SK-N-SH (cell line): ENCODE data around the gene CBX7. TPM values are rescaled to one million over a fixed set of nuclear protein-coding genes. Genes with fewer than 3 reads are reported as not detected.

Source experiments
- CTCF ChIA-PET: fragments of 300-600, 350-600 bp; formaldehyde crosslinking; extraction: SDS; loops from one replicate; lab custom pipeline; 2021; lab: Yijun Ruan, JAX
- POLR2A ChIA-PET: fragments of 350-600 bp; sonication (Branson Sonifier 250); formaldehyde crosslinking; extraction: SDS; loops from one replicate; lab custom pipeline; 2020; ENCODE audit warnings: antibody characterized with exemption, inconsistent platforms; lab: Yijun Ruan, JAX
- DNase-seq: peaks from one replicate; pipeline ENCODE4 v3.0.0; 2012
- H2AFZ ChIP-seq: fragments of 200-600 bp; sonication (generic); 2 replicates; pipeline ENCODE4 v1.8.1; 2016; ENCODE audit warnings: antibody characterized with exemption, mild to moderate bottlenecking, low read depth
- H3F3A ChIP-seq: fragments of 200-600 bp; sonication (generic); replicated peaks from 2 replicates; pipeline ENCODE3; 2016; ENCODE audit warnings: antibody characterized with exemption, mild to moderate bottlenecking; ENCODE audit not compliant: insufficient read depth
- H3K27ac ChIP-seq, 2 experiments: fragments of 200-500 bp in 1 of 2; fragments of 200-600 bp in 1 of 2; sonication (Bioruptor generic) in 1 of 2; sonication (generic), shearing (Covaris generic) in 1 of 2; 2 replicates each; pipeline versions ENCODE4 v1.5.1 to v1.6.1; 2014 to 2016; ENCODE audit warnings: low read depth in 2 of 2, inconsistent platforms in 1 of 2, low read length in 1 of 2, mild to moderate bottlenecking in 1 of 2, mixed read lengths in 1 of 2
- H3K27me3 ChIP-seq: fragments of 200-600 bp; sonication (generic), shearing (Covaris generic); 2 replicates; pipeline ENCODE4 v1.6.1; 2016; ENCODE audit warnings: mixed run types; ENCODE audit not compliant: insufficient read depth
- H3K36me3 ChIP-seq, 2 experiments: fragments of 200-500 bp in 1 of 2; fragments of 200-600 bp in 1 of 2; sonication (Bioruptor generic) in 1 of 2; sonication (generic) in 1 of 2; replicated peaks in 1 of 2; 2 replicates each; pipeline versions ENCODE3 to v1.5.1; 2014 to 2016; ENCODE audit warnings: low read length in 1 of 2, mild to moderate bottlenecking in 1 of 2; ENCODE audit not compliant: insufficient read depth in 2 of 2, control insufficient read depth in 1 of 2
- H3K4me1 ChIP-seq, 2 experiments: fragments of 200-500 bp in 1 of 2; fragments of 200-600 bp in 1 of 2; sonication (Bioruptor generic) in 1 of 2; sonication (generic), shearing (Covaris generic) in 1 of 2; 2 replicates each; pipeline versions ENCODE4 v1.5.1 to v1.6.1; 2014 to 2016; ENCODE audit warnings: low read depth in 1 of 2, low read length in 1 of 2, mixed run types in 1 of 2; ENCODE audit not compliant: insufficient read depth in 2 of 2, control insufficient read depth in 1 of 2
- H3K4me2 ChIP-seq: fragments of 200-600 bp; sonication (generic), shearing (Covaris generic); 2 replicates; pipeline ENCODE4 v1.6.1; 2017; ENCODE audit warnings: mixed run types
- H3K4me3 ChIP-seq, 2 experiments: fragments of 200-500 bp in 1 of 2; fragments of 200-600 bp in 1 of 2; sonication (Bioruptor generic) in 1 of 2; sonication (generic), shearing (Covaris generic) in 1 of 2; 2 replicates each; pipeline versions ENCODE4 v1.5.1 to v1.8.1; 2014 to 2016; ENCODE audit warnings: low read depth in 2 of 2, inconsistent platforms in 1 of 2, low read length in 1 of 2, mild to moderate bottlenecking in 1 of 2, mixed read lengths in 1 of 2, moderate library complexity in 1 of 2
- H3K79me2 ChIP-seq: fragments of 200-600 bp; sonication (generic); 2 replicates; pipeline ENCODE4 v1.8.1; 2017; ENCODE audit warnings: mild to moderate bottlenecking; ENCODE audit not compliant: insufficient read depth
- H3K9ac ChIP-seq: fragments of 200-600 bp; sonication (generic); 2 replicates; pipeline ENCODE4 v1.6.1; 2017; ENCODE audit warnings: mixed run types
- H3K9me2 ChIP-seq: fragments of 200-600 bp; sonication (generic); 2 replicates; pipeline ENCODE4 v1.6.1; 2017; ENCODE audit warnings: mixed run types
- H3K9me3 ChIP-seq: fragments of 200-600 bp; sonication (generic); 2 replicates; pipeline ENCODE4 v1.6.1; 2017; ENCODE audit warnings: mixed run types, mild to moderate bottlenecking, moderate library complexity
- H4K20me1 ChIP-seq: fragments of 200-600 bp; sonication (generic); 2 replicates; pipeline ENCODE4 v1.6.1; 2017; ENCODE audit warnings: mild to moderate bottlenecking, mixed run types; ENCODE audit not compliant: insufficient read depth
- CHD2 ChIP-seq: fragments of 150-350 bp; IDR thresholded peaks from 2 replicates; pipeline ENCODE4 v1.6.1; 2018; ENCODE audit warnings: low read length; ENCODE audit not compliant: partially characterized antibody
- EP300 ChIP-seq, 2 experiments: IDR thresholded peaks; 2 replicates each; pipeline versions ENCODE4 v1.4.0 to v1.6.1; 2012; ENCODE audit warnings: borderline replicate concordance in 1 of 2, low read depth in 1 of 2, low read length in 1 of 2
- EZH2phosphoT487 ChIP-seq: fragments of 200-600 bp; sonication (generic); IDR thresholded peaks from 2 replicates; pipeline ENCODE4 v1.6.1; 2017; ENCODE audit warnings: low read depth, mixed run types, mild to moderate bottlenecking, antibody characterized with exemption, moderate library complexity, borderline replicate concordance
- FOSL2 ChIP-seq: IDR thresholded peaks from 2 replicates; pipeline ENCODE4 v1.4.0; 2012; ENCODE audit warnings: low read depth, mild to moderate bottlenecking, moderate library complexity, borderline replicate concordance
- GABPA ChIP-seq: IDR thresholded peaks from 2 replicates; pipeline ENCODE4 v1.4.0; 2012; ENCODE audit warnings: low read depth, mild to moderate bottlenecking
- GATA2 ChIP-seq: sonication (generic); formaldehyde crosslinking; IDR thresholded peaks from 2 replicates; pipeline ENCODE4 v1.5.0; 2020; ENCODE audit warnings: mild to moderate bottlenecking, missing genetic modification reagents
- MEF2A ChIP-seq: IDR thresholded peaks from 2 replicates; pipeline ENCODE4 v1.4.0; 2012; ENCODE audit warnings: low read depth, borderline replicate concordance
- MXI1 ChIP-seq: IDR thresholded peaks from 2 replicates; pipeline ENCODE4 v1.6.1; 2012; ENCODE audit warnings: mild to moderate bottlenecking, low read depth, low read length, improper control_type of control experiment
- NRF1 ChIP-seq: IDR thresholded peaks from 2 replicates; pipeline ENCODE4 v1.6.1; 2012; ENCODE audit warnings: low read depth, mild to moderate bottlenecking, low read length
- RAD21 ChIP-seq: IDR thresholded peaks from 2 replicates; pipeline ENCODE4 v1.6.1; 2012; ENCODE audit warnings: mild to moderate bottlenecking, low read length
- RCOR1 ChIP-seq: fragments of 150-350 bp; IDR thresholded peaks from 2 replicates; pipeline ENCODE4 v1.6.1; 2017; ENCODE audit warnings: antibody characterized with exemption, low read length
- RXRA ChIP-seq: IDR thresholded peaks from 2 replicates; pipeline ENCODE4 v1.4.0; 2012; ENCODE audit warnings: low read depth, mild to moderate bottlenecking, borderline replicate concordance
- SMC3 ChIP-seq: IDR thresholded peaks from 2 replicates; pipeline ENCODE4 v1.6.1; 2012; ENCODE audit warnings: low read depth, low read length, improper control_type of control experiment
- TCF12 ChIP-seq: IDR thresholded peaks from 2 replicates; pipeline ENCODE4 v1.4.0; 2012
- WGBS: methylation state at CpG from one replicate; pipeline ENCODE4 v1.1.6; 2017; ENCODE audit warnings: low lambda C conversion rate; 5-methylcytosine and 5-hydroxymethylcytosine counted together
- polyA plus RNA-seq, 3 experiments: library from polyadenylated mRNA; depleted of rRNA; stranded (reverse); fragments of >200 nt; gene quantifications; 2 replicates each; pipeline ENCODE4 v1.2.3, GENCODE V29; 2012
- TF ChIP-seq, protein P1 (sequence below): fragments of 150-350 bp; IDR thresholded peaks from 2 replicates; pipeline ENCODE4 v1.6.1; 2017; ENCODE audit warnings: antibody characterized with exemption, low read length, low read depth, borderline replicate concordance
- TF ChIP-seq, protein P2 (sequence below): fragments of 150-350 bp; IDR thresholded peaks from 2 replicates; pipeline ENCODE4 v1.6.1; 2016; ENCODE audit warnings: mild to moderate bottlenecking, low read depth, low read length
- TF ChIP-seq, protein P3 (sequence below): fragments of 200-600 bp; sonication (generic); IDR thresholded peaks from 2 replicates; pipeline ENCODE4 v1.6.1; 2017; ENCODE audit warnings: antibody characterized with exemption, mild to moderate bottlenecking, moderate library complexity
- TF ChIP-seq, protein P4 (sequence below): IDR thresholded peaks from 2 replicates; pipeline ENCODE4 v1.6.1; 2012; ENCODE audit warnings: mild to moderate bottlenecking, low read depth, low read length, moderate library complexity
- TF ChIP-seq, protein P5 (sequence below): IDR thresholded peaks from 2 replicates; pipeline ENCODE4; 2012
- TF ChIP-seq, protein P6 (sequence below): IDR thresholded peaks from 2 replicates; pipeline ENCODE4 v1.4.0; 2012; ENCODE audit warnings: low read depth

CBX7 gene
- polyA plus RNA-seq, 1 of the 3 experiments (the other 2 are of a cell fraction) = 2.3 TPM

DNA sequence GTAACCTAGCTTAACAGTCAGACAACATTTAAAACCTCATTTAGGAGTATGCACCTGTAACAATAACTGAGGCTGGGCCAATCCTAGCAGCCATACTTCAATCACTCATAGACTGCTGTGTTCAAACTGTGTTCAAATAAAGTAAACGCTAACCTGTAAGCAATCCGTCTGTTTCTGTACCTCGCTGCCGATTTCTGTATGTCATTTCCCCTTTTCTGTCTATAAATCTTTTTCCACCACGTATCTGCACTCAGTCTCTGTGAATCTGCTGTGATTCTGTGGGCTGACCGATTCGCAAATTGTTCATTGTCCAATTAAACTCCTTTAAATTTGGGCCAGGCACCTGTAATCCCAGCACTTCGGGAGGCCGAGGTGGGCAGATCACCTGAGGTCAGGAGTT is 43.1 kb downstream of the CBX7 start:
- CTCF ChIA-PET = interaction anchor here (1.1 kb wide), 1 partner anchor 26 kb away, joined by 4 read pairs; no protein-coding TSS in a partner anchor
- peaks cover 0 to 5% of the 10 kb centered on the region in 2 experiments; a peak in 1 of 4 replicates for H3K4me1 ChIP-seq

More for the DNA sequence above, 43.1 kb downstream of the CBX7 start:
- no peak overlapping the region for H3K4me2 ChIP-seq
- no peak for DNase-seq
- no peak for TF ChIP-seq FOSL2
- TF ChIP-seq EP300 (IDR thresholded peaks at IDR 0.05; ENCODE audit: borderline replicate concordance in 1 of 2, low read depth in 1 of 2, low read length in 1 of 2) = no peak
- TF ChIP-seq, protein P1, sequence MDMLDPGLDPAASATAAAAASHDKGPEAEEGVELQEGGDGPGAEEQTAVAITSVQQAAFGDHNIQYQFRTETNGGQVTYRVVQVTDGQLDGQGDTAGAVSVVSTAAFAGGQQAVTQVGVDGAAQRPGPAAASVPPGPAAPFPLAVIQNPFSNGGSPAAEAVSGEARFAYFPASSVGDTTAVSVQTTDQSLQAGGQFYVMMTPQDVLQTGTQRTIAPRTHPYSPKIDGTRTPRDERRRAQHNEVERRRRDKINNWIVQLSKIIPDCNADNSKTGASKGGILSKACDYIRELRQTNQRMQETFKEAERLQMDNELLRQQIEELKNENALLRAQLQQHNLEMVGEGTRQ = no peak
- TF ChIP-seq, protein P2, sequence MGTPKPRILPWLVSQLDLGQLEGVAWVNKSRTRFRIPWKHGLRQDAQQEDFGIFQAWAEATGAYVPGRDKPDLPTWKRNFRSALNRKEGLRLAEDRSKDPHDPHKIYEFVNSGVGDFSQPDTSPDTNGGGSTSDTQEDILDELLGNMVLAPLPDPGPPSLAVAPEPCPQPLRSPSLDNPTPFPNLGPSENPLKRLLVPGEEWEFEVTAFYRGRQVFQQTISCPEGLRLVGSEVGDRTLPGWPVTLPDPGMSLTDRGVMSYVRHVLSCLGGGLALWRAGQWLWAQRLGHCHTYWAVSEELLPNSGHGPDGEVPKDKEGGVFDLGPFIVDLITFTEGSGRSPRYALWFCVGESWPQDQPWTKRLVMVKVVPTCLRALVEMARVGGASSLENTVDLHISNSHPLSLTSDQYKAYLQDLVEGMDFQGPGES = no peak
- TF ChIP-seq GABPA = no peak
- no peak for TF ChIP-seq RCOR1
- no peak for TF ChIP-seq NRF1
- TF ChIP-seq SMC3 = no peak
- TF ChIP-seq MXI1 = no peak
- TF ChIP-seq, protein P3, sequence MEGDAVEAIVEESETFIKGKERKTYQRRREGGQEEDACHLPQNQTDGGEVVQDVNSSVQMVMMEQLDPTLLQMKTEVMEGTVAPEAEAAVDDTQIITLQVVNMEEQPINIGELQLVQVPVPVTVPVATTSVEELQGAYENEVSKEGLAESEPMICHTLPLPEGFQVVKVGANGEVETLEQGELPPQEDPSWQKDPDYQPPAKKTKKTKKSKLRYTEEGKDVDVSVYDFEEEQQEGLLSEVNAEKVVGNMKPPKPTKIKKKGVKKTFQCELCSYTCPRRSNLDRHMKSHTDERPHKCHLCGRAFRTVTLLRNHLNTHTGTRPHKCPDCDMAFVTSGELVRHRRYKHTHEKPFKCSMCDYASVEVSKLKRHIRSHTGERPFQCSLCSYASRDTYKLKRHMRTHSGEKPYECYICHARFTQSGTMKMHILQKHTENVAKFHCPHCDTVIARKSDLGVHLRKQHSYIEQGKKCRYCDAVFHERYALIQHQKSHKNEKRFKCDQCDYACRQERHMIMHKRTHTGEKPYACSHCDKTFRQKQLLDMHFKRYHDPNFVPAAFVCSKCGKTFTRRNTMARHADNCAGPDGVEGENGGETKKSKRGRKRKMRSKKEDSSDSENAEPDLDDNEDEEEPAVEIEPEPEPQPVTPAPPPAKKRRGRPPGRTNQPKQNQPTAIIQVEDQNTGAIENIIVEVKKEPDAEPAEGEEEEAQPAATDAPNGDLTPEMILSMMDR = no peak
- TF ChIP-seq RAD21 = no peak
- no peak for TF ChIP-seq RXRA
- no peak for TF ChIP-seq MEF2A
- TF ChIP-seq CHD2 = no peak
- TF ChIP-seq TCF12 = no peak
- no peak for TF ChIP-seq GATA2 (CRISPR knock-in tag)
- no peak for TF ChIP-seq EZH2phosphoT487
- TF ChIP-seq, protein P4, sequence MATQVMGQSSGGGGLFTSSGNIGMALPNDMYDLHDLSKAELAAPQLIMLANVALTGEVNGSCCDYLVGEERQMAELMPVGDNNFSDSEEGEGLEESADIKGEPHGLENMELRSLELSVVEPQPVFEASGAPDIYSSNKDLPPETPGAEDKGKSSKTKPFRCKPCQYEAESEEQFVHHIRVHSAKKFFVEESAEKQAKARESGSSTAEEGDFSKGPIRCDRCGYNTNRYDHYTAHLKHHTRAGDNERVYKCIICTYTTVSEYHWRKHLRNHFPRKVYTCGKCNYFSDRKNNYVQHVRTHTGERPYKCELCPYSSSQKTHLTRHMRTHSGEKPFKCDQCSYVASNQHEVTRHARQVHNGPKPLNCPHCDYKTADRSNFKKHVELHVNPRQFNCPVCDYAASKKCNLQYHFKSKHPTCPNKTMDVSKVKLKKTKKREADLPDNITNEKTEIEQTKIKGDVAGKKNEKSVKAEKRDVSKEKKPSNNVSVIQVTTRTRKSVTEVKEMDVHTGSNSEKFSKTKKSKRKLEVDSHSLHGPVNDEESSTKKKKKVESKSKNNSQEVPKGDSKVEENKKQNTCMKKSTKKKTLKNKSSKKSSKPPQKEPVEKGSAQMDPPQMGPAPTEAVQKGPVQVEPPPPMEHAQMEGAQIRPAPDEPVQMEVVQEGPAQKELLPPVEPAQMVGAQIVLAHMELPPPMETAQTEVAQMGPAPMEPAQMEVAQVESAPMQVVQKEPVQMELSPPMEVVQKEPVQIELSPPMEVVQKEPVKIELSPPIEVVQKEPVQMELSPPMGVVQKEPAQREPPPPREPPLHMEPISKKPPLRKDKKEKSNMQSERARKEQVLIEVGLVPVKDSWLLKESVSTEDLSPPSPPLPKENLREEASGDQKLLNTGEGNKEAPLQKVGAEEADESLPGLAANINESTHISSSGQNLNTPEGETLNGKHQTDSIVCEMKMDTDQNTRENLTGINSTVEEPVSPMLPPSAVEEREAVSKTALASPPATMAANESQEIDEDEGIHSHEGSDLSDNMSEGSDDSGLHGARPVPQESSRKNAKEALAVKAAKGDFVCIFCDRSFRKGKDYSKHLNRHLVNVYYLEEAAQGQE = no peak
- TF ChIP-seq, protein P5, sequence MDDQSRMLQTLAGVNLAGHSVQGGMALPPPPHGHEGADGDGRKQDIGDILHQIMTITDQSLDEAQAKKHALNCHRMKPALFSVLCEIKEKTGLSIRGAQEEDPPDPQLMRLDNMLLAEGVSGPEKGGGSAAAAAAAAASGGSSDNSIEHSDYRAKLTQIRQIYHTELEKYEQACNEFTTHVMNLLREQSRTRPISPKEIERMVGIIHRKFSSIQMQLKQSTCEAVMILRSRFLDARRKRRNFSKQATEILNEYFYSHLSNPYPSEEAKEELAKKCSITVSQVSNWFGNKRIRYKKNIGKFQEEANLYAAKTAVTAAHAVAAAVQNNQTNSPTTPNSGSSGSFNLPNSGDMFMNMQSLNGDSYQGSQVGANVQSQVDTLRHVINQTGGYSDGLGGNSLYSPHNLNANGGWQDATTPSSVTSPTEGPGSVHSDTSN = no peak
- TF ChIP-seq, protein P6, sequence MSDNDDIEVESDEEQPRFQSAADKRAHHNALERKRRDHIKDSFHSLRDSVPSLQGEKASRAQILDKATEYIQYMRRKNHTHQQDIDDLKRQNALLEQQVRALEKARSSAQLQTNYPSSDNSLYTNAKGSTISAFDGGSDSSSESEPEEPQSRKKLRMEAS = no peak
- TF ChIP-seq, all 33 proteins: peak for 0
- Histone ChIP-seq H3K36me3 (no peaks in the 10 kb centered on the region), H4K20me1 (no peaks in the 10 kb centered on the region), H3K27ac (no peak overlapping the region), H3F3A (no peaks in the 10 kb centered on the region), H3K9me2 (no peaks in the 10 kb centered on the region), H3K9ac (no peak overlapping the region), H3K79me2 (no peaks in the 10 kb centered on the region), H3K27me3 (no peaks in the 10 kb centered on the region), H3K9me3 (no peaks in the 10 kb centered on the region), H2AFZ (no peak overlapping the region), H3K4me3 (no peak overlapping the region)
- POLR2A ChIA-PET = no interaction called here
- 69% methylated on average over 8 of the region's 9 CpGs for WGBS
